A673 (cell line): ENCODE results near the gene RNU6-9.

Source experiments
- CTCF ChIP-seq: fragments of 300-800, 200-600 bp; sonication (generic); conservative IDR thresholded peaks from 2 replicates; pipeline ENCODE4 v1.5.1; 2017; ENCODE audit warnings: low read depth, mild to moderate bottlenecking, antibody characterized with exemption, low read length, moderate library complexity, mixed read lengths
- EZH2 ChIP-seq: fragments of 200-600 bp; sonication (generic); IDR thresholded peaks from 2 replicates; pipeline ENCODE4 v1.6.1; 2017; ENCODE audit warnings: borderline replicate concordance, low read depth, mild to moderate bottlenecking, mixed read lengths, antibody characterized with exemption, low read length; ENCODE audit not compliant: poor library complexity, severe bottlenecking

GRCh38 chr19:920051-920864 is 27.0 kb downstream of the RNU6-9 start:
- no peak for TF ChIP-seq CTCF
- peak; percentile 35 for TF ChIP-seq EZH2
